GM19452 (cell line): ENCODE results near the gene GCG.

Experiments used
- ATAC-seq: cut with Tn5 transposase; IDR thresholded peaks from one replicate; pipeline ENCODE4 v1.9.1; 2021; ENCODE audit not compliant: unreplicated experiment

GCG gene

GRCh38 chr2:162106146-162106551, 45.9 kb downstream of the GCG start:
- ATAC-seq, result no peak

GRCh38 chr2:162103443-162104009, 48.5 kb downstream of the GCG start:
- no peak for ATAC-seq

GRCh38 chr2:162100579-162100978, 51.5 kb downstream of the GCG start:
- no peak for ATAC-seq

GRCh38 chr2:162099836-162100235, 52.2 kb downstream of the GCG start:
- no peak for ATAC-seq
